Epithelial cell of esophagus (primary cell): ENCODE results near the gene PTPRN2.

Source experiments
- DNase-seq: peaks from one replicate; pipeline ENCODE4 v3.0.0; 2010; ENCODE audit warnings: low read depth
- H3K4me3 ChIP-seq: 2 replicates; pipeline ENCODE4 v1.5.1; 2011; ENCODE audit warnings: mild to moderate bottlenecking, low read length, control low read depth
- TF ChIP-seq, protein P1 (sequence below): IDR thresholded peaks from 2 replicates; pipeline ENCODE4 v1.5.1; 2011; ENCODE audit warnings: low read depth, mild to moderate bottlenecking, low read length, control low read depth, inconsistent platforms; ENCODE audit not compliant: insufficient read depth; ENCODE audit errors: missing control alignments

The PTPRN2 gene

DNA sequence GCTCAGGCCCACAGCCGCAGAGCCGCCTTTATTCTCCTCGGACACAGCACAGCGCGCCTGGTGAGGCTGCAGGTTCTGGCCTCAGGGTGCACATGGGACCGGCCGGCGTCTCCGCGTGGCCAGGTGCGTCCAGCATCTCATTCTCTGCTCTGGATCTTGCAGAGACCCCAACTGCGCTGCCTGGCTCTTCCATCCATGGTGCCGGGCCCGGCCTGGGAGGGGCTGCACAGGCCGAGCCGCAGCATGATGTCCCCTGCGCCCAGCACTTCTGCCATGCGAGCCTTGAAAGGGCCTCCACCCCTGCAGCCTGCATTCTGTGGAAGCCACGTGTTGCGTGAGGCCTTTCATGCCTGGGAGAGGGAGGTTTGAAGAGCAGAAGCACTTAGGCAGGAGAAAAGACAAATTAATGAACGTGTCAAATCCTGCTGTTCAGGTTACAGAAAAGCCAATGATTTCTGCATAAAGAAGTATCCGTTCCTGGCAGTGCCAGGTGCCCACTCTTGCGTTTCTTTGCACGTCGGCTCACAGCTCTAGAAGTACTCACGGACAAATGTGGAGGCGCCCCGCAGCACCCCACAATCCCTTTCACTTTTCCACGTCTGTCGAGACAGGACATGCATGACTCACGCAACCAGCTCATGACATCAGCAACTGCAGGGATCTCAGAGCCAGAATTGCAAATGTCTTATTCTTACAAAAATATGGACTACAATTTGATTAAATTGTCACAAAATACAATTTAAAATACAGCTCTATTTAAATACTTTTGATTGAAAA, 679.4 kb downstream of the PTPRN2 start:
- DNase-seq = no peak
- no peak overlapping the region for H3K4me3 ChIP-seq
- TF ChIP-seq, protein P1, sequence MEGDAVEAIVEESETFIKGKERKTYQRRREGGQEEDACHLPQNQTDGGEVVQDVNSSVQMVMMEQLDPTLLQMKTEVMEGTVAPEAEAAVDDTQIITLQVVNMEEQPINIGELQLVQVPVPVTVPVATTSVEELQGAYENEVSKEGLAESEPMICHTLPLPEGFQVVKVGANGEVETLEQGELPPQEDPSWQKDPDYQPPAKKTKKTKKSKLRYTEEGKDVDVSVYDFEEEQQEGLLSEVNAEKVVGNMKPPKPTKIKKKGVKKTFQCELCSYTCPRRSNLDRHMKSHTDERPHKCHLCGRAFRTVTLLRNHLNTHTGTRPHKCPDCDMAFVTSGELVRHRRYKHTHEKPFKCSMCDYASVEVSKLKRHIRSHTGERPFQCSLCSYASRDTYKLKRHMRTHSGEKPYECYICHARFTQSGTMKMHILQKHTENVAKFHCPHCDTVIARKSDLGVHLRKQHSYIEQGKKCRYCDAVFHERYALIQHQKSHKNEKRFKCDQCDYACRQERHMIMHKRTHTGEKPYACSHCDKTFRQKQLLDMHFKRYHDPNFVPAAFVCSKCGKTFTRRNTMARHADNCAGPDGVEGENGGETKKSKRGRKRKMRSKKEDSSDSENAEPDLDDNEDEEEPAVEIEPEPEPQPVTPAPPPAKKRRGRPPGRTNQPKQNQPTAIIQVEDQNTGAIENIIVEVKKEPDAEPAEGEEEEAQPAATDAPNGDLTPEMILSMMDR = no peak

DNA sequence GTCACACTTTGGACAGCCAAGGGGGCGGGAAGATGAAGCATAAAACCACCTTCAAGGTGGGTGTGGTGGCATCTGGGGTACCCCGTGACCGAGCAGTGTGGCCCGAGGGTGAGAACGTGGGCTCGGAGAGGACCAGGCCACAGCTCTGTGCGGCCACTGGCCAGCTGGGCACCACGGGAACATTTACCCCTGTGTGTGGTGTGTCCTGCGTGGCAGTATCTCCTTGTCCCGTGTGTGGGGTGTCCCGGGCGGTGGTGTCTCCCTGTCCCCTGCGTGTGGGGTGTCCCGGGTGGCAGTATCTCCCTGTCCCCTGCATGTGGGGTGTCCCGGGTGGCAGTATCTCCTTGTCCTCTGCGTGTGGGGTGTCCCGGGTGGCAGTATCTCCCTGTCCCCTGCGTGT, 680.5 kb downstream of the PTPRN2 start:
- TF ChIP-seq, protein P1 = no peak
- H3K4me3 ChIP-seq = no peak overlapping the region

DNA sequence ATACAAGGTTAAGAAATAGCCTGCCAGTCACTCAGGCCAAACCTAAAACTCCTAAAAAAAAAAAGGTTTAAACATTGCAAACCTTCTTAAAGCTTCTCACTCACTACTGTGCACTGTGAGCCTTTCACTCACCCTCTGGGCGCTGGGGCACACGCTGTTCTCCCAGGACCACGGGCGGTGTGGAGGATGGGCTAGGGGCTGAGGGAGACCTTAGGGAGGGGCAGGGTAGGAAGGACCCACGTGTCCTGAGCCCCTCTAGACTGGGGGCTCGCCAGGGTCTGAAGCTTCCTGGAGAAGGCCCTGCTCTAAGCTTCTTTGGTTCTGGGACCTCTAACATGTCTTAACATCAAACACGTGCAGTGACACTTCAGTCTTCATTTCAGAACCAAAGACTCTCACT, 681.0 kb downstream of the PTPRN2 start:
- H3K4me3 ChIP-seq = no peak overlapping the region
- TF ChIP-seq, protein P1 = no peak
- no peak for DNase-seq

More for the DNA sequence above, 680.5 kb downstream of the PTPRN2 start:
- no peak for DNase-seq

DNA sequence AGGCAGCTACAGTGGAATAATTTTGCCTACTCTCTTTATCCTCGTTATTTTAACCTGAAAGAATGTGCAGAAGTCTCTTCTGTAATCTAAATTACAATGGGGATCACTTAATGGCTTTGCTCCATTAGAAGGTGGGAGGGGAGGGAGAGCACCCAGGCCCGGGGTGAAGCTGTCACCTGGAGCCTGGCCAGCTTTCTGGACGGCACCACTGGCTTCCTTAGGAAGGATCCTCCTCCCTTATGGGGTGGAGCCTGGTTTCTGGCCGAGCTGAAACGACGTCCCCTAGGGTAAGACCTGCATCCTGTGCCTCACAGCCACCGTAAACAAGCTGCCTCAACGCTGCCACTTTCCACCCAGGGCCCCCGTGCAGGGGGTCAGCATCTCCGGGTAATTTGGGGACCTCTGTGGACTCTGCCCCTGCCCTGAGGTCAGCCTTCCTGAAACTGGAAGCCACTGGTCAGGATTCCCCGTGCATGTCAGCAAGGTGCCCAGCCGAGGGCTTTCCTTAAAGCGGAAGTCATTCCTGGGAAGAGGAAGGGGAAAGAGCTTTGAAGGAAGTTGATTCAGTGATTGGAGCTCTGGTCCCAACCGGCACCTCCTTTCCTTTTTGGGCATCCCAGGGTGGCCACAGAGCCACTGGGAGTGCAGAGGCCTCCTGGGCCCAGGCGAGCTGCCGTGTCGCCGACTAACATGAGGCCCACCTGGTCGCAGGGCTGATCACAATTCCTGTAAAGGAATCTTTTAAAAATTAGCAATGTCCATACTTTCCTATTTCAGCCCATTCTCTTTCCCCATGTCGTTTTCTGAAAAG, 681.8 kb downstream of the PTPRN2 start:
- no peak for DNase-seq
- H3K4me3 ChIP-seq = no peak overlapping the region
- TF ChIP-seq, protein P1 = no peak

DNA sequence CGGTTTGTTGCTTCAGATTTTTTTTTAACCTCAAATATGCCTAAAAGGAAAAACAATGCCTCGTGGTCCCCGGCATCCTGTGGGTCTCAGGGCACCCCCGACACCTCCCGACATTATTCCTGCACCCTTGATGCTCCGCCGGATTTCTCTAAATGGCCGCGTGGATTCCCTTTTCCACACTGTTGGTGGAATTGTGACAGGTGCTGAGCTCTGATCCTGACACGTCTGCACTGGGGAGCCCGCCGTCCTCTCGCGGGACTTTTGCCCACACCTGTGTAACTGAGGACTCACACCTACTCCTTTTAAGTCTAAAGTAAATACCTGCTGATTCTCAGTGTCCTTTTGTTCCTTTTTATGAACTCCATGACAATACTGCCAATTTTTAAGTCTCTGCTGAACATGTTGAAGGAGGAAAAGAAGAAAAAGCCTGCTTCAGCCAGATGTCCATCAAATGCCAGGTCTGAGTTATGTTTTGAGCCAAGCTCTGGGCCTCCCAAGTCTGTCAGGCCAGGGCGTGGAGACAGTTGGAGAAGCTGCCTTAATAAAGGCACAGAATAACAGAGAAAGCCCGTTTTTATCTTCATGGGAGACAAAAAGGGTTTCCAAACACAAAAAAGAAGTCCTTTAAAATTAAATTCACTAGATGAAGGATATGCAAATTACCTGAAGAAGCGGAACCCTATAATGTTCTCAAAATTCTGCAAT, 682.6 kb downstream of the PTPRN2 start:
- TF ChIP-seq, protein P1 = no peak
- no peak overlapping the region for H3K4me3 ChIP-seq
- DNase-seq = no peak

DNA sequence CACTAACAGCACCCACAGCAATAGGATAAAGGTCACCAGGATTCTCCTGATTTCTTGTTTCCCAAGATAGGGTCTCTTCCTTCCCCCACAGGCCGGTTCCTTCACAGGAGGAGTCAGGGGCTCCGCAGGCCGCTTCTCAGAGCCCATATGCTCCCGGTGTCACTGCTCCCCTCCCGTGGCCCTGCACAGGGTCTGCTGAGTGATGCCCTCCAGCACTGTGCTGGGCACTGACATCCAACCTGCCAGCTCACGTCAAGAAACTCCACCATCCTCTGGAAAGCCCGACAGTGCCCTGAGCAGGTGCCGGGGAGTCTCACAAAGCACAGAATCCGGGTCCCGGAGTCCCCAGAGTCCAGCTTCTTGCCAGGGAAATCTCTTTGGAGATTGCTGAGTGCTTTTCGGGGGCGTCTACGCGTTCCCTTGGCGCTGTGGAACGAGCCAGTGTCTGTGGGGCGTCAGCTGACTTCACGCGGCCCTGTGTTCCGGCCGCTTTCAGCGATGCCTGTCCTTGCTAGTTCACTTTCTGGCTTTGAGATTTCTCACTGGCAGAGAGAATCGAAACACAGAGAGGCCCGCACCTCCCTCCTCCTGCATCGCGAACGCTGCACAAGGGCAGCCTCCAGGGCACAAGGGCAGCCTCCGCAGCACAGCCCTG, 683.3 kb downstream of the PTPRN2 start:
- no peak overlapping the region for H3K4me3 ChIP-seq
- DNase-seq = no peak
- TF ChIP-seq, protein P1 = no peak
